K562 (cell line): ENCODE measurements around the gene ZNF385C. TPM values are rescaled to one million over a fixed set of nuclear protein-coding genes. Genes with fewer than 3 reads are reported as not detected.

Experiments
- CTCFL ChIP-seq: IDR thresholded peaks from 2 replicates; pipeline ENCODE4 v1.6.1; 2011; ENCODE audit warnings: borderline replicate concordance, low read depth, mild to moderate bottlenecking, moderate library complexity, low read length; ENCODE audit not compliant: insufficient read depth, poor library complexity, severe bottlenecking
- MAZ ChIP-seq, 2 experiments: fragments of 450-650 bp in 1 of 2; sonication (generic) in 1 of 2; formaldehyde crosslinking; IDR thresholded peaks in 1 of 2; conservative IDR thresholded peaks in 1 of 2; 2 replicates each; pipeline versions ENCODE4 v1.4.0 to v1.5.0; 2020; ENCODE audit warnings: mild to moderate bottlenecking in 1 of 2, missing genetic modification reagents in 1 of 2
- RAD21 ChIP-seq, 2 experiments: fragments of 250-450 bp in 1 of 2; fragments of 450-650 bp in 1 of 2; sonication (Bioruptor Pico) in 1 of 2; formaldehyde crosslinking in 1 of 2; IDR thresholded peaks in 1 of 2; conservative IDR thresholded peaks in 1 of 2; 2 replicates each; pipeline versions ENCODE4 v1.4.0 to v1.8.0; 2020 to 2022; ENCODE audit warnings: mild to moderate bottlenecking in 2 of 2, moderate library complexity in 1 of 2
- RCOR1 ChIP-seq, 2 experiments: IDR thresholded peaks; 2 replicates each; pipeline ENCODE4 v1.6.1; 2012; ENCODE audit warnings: low read depth in 2 of 2, low read length in 2 of 2, borderline replicate concordance in 1 of 2, improper control_type of control experiment in 1 of 2
- polyA plus RNA-seq, 8 experiments: library from polyadenylated mRNA; depleted of rRNA in 4 of 8; stranded (reverse) in 5 of 8; unstranded in 3 of 8; fragments of >200 nt; fragmentation: Nextera tagmentation in 2 of 8; fragmentation: Illumina TruSeq in 1 of 8; extraction: Ambion mirVana in 2 of 8; extraction: Trizol in 1 of 8; gene quantifications; 2 replicates each; pipeline versions ENCODE4 v1.2.1 to v1.2.3, GENCODE V29; 2011 to 2014; ENCODE audit warnings: inconsistent platforms in 1 of 8, missing spikeins in 1 of 8
- total RNA-seq, 7 experiments: library from RNA; depleted of rRNA in 6 of 7; stranded (reverse); fragments of >200 nt in 6 of 7; fragmentation: Illumina TruSeq in 2 of 7; extraction: Trizol in 2 of 7; gene quantifications; 2 replicates each; pipeline versions ENCODE4 v1.2.1 to v1.2.3, GENCODE V29; 2011 to 2021; ENCODE audit warnings: low replicate concordance in 1 of 7
- TF ChIP-seq, protein P1 (sequence below), 3 experiments: IDR thresholded peaks in 2 of 3; conservative IDR thresholded peaks in 1 of 3; 2 replicates each; pipeline ENCODE4 v1.5.1; 2011 to 2012; ENCODE audit warnings: low read length in 3 of 3, mild to moderate bottlenecking in 3 of 3, control low read depth in 2 of 3, improper control_type of control experiment in 1 of 3, inconsistent platforms in 1 of 3, low read depth in 1 of 3, mixed read lengths in 1 of 3, moderate library complexity in 1 of 3; ENCODE audit not compliant: insufficient read depth in 2 of 3

The ZNF385C gene
- total and polyA plus RNA-seq, 9 of the 15 experiments (the other 6 are each of a cell fraction or from before 2014, with no cell fraction given), result 0.03 to 0.35 (median 0.18) TPM; not detected in 1

- TF ChIP-seq, protein P1, sequence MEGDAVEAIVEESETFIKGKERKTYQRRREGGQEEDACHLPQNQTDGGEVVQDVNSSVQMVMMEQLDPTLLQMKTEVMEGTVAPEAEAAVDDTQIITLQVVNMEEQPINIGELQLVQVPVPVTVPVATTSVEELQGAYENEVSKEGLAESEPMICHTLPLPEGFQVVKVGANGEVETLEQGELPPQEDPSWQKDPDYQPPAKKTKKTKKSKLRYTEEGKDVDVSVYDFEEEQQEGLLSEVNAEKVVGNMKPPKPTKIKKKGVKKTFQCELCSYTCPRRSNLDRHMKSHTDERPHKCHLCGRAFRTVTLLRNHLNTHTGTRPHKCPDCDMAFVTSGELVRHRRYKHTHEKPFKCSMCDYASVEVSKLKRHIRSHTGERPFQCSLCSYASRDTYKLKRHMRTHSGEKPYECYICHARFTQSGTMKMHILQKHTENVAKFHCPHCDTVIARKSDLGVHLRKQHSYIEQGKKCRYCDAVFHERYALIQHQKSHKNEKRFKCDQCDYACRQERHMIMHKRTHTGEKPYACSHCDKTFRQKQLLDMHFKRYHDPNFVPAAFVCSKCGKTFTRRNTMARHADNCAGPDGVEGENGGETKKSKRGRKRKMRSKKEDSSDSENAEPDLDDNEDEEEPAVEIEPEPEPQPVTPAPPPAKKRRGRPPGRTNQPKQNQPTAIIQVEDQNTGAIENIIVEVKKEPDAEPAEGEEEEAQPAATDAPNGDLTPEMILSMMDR (IDR thresholded peaks at IDR 0.05 in 2 of 3, conservative IDR thresholded peaks at IDR 0.05 in 1 of 3; ENCODE audit: insufficient read depth in 2 of 3, low read depth in 1 of 3, low read length in 3 of 3), result peak; percentile 85 to 91 (median 88)
- TF ChIP-seq RCOR1 (IDR thresholded peaks at IDR 0.05; ENCODE audit: borderline replicate concordance in 1 of 2, low read depth in 2 of 2, low read length in 2 of 2) (peak in 1 of 2 experiments; percentile 46; a peak in 1 of 4 replicates), MAZ (CRISPR knock-in tag; conservative IDR thresholded peaks at IDR 0.05 in 1 of 2, IDR thresholded peaks at IDR 0.05 in 1 of 2) (peak in 1 of 2 experiments; percentile 38; a peak in 1 of 4 replicates), RAD21 (CRISPR knock-in tag; conservative IDR thresholded peaks at IDR 0.05 in 1 of 2, IDR thresholded peaks at IDR 0.05 in 1 of 2) (peak; percentile 85 to 88), CTCFL (peak; percentile 53)
These were observed 18.6 kb upstream of the ZNF385C start (continued) for GRCh38 chr17:42116705-42117396.
